Fibroblast of lung (primary cell): Measurements from ENCODE around the gene KCNJ11. TPM values are rescaled to one million over a fixed set of nuclear protein-coding genes. Genes with fewer than 3 reads are reported as not detected.

Experiments used
- DNase-seq, 2 donors: peaks; one replicate each; pipeline versions ENCODE4 v3.0.0 to v3.0.0-alpha.2; 2010; ENCODE audit warnings: low read depth in 2 of 2
- H2AFZ ChIP-seq: 2 replicates; pipeline ENCODE4 v1.5.1; 2012; ENCODE audit warnings: low read length, control low read depth, inconsistent platforms
- H3K27ac ChIP-seq: 2 replicates; pipeline ENCODE4 v1.5.1; 2011; ENCODE audit warnings: low read length, control low read depth; ENCODE audit not compliant: insufficient read depth
- H3K27me3 ChIP-seq: 2 replicates; pipeline ENCODE4 v1.5.1; 2011; ENCODE audit warnings: mild to moderate bottlenecking, low read length; ENCODE audit not compliant: control insufficient read depth, insufficient read depth
- H3K36me3 ChIP-seq: 2 replicates; pipeline ENCODE4 v1.5.1; 2011; ENCODE audit warnings: low read length; ENCODE audit not compliant: control insufficient read depth, insufficient read depth
- H3K4me1 ChIP-seq: 2 replicates; pipeline ENCODE4 v1.5.1; 2011; ENCODE audit warnings: low read length; ENCODE audit not compliant: control insufficient read depth, insufficient read depth; ENCODE audit errors: extremely low read depth
- H3K4me2 ChIP-seq: 2 replicates; pipeline ENCODE4 v1.5.1; 2011; ENCODE audit warnings: low read length, control low read depth; ENCODE audit not compliant: insufficient read depth; ENCODE audit errors: extremely low read depth
- H3K4me3 ChIP-seq, 4 experiments: fragments of 200-600 bp in 1 of 4; sonication (generic) in 1 of 4; replicated peaks in 1 of 4; 2 replicates each; pipeline ENCODE4 v1.5.1; 2011 to 2016; ENCODE audit warnings: low read length in 4 of 4, low read depth in 3 of 4, mild to moderate bottlenecking in 3 of 4, control low read depth in 2 of 4, inconsistent platforms in 1 of 4, mixed read lengths in 1 of 4; ENCODE audit not compliant: insufficient read depth in 1 of 4; ENCODE audit errors: control extremely low read depth in 1 of 4
- H3K79me2 ChIP-seq: 2 replicates; pipeline ENCODE4 v1.5.1; 2012; ENCODE audit warnings: mild to moderate bottlenecking, low read length, inconsistent platforms; ENCODE audit not compliant: control insufficient read depth, insufficient read depth
- H3K9ac ChIP-seq: 2 replicates; pipeline ENCODE4 v1.5.1; 2011; ENCODE audit warnings: mild to moderate bottlenecking, low read length, control low read depth; ENCODE audit not compliant: insufficient read depth
- H3K9me3 ChIP-seq: 2 replicates; pipeline ENCODE4 v1.5.1; 2012; ENCODE audit warnings: low read depth, low read length; ENCODE audit not compliant: control insufficient read depth, insufficient read depth
- H4K20me1 ChIP-seq: 2 replicates; pipeline ENCODE4 v1.5.1; 2011; ENCODE audit warnings: low read length; ENCODE audit not compliant: control insufficient read depth, insufficient read depth; ENCODE audit errors: extremely low read depth
- EZH2 ChIP-seq: IDR thresholded peaks from 2 replicates; pipeline ENCODE4 v1.5.1; 2012; ENCODE audit warnings: low read length, control low read depth, mild to moderate bottlenecking; ENCODE audit errors: missing control alignments
- polyA plus RNA-seq, 2 donors: library from polyadenylated mRNA; depleted of rRNA in 1 of 2; stranded (reverse) in 1 of 2; unstranded in 1 of 2; fragments of >200 nt; gene quantifications; 2 replicates each; pipeline ENCODE4 v1.2.1, GENCODE V29; 2011 to 2012; ENCODE audit warnings: missing spikeins in 1 of 2
- total RNA-seq: library from RNA; depleted of rRNA; stranded (reverse); fragments of >200 nt; gene quantifications from 2 replicates; pipeline ENCODE4 v1.2.1, GENCODE V29; 2014
- TF ChIP-seq, protein P1 (sequence below), 2 donors: IDR thresholded peaks in 1 of 2; conservative IDR thresholded peaks in 1 of 2; 1 replicate in 1 of 2; 2 replicates in 1 of 2; pipeline ENCODE4 v1.5.1; 2011 to 2012; ENCODE audit warnings: low read length in 2 of 2, control low read depth in 1 of 2, inconsistent platforms in 1 of 2, low read depth in 1 of 2, mild to moderate bottlenecking in 1 of 2

Gene KCNJ11
- total and polyA plus RNA-seq, 2 donors (not counting 1 experiment from before 2014, with no cell fraction given), result not detected

DNA sequence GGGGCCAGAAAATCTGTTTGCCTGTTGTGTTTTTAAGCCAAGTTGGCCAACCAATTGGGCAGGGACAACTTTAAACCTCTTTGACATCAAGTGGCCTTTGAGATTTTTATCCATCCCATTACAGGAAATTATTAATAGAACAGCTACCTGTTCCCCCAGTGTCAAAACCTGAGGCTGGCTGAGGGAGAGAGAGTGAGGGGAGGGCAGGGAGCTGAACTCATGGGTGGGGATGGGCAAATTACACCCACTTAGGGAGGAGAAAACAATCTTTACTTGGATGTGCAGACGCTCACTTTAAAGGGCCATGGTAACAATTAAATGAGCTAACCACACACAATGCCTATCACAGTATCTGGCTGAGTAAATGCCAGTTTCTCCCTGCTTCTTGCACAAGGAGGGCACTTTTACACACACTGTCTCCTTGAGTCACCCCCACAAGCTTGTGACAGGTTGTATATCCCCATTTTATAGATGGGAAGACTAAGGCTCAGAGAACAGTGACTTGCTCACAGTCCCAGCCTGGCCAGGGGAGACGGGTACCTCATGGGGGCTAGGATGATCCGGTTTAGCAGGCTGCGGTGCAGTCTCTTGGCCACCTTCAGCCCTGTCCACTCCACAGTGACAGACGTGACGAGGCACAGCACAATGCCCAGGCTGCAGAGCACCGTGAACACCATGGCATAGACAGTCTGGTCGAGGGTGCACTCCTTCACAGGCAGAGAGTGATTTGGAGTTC is 17.8 kb upstream of the KCNJ11 start:
- Histone ChIP-seq H2AFZ (no peak overlapping the region), H3K27ac (no peak overlapping the region), H3K4me2 (no peak overlapping the region), H3K4me3 (no peak overlapping the region), H3K4me1 (no peaks in the 10 kb centered on the region), H4K20me1 (no peaks in the 10 kb centered on the region), H3K9me3 (no peaks in the 10 kb centered on the region), H3K36me3 (no peaks in the 10 kb centered on the region), H3K79me2 (no peaks in the 10 kb centered on the region), H3K9ac (no peak overlapping the region), H3K27me3 (no peaks in the 10 kb centered on the region)
- DNase-seq, result no peak
- TF ChIP-seq, protein P1, sequence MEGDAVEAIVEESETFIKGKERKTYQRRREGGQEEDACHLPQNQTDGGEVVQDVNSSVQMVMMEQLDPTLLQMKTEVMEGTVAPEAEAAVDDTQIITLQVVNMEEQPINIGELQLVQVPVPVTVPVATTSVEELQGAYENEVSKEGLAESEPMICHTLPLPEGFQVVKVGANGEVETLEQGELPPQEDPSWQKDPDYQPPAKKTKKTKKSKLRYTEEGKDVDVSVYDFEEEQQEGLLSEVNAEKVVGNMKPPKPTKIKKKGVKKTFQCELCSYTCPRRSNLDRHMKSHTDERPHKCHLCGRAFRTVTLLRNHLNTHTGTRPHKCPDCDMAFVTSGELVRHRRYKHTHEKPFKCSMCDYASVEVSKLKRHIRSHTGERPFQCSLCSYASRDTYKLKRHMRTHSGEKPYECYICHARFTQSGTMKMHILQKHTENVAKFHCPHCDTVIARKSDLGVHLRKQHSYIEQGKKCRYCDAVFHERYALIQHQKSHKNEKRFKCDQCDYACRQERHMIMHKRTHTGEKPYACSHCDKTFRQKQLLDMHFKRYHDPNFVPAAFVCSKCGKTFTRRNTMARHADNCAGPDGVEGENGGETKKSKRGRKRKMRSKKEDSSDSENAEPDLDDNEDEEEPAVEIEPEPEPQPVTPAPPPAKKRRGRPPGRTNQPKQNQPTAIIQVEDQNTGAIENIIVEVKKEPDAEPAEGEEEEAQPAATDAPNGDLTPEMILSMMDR (conservative IDR thresholded peaks at IDR 0.05 in 1 of 2, IDR thresholded peaks at IDR 0.05 in 1 of 2; ENCODE audit: low read depth in 1 of 2, low read length in 2 of 2), result no peak
- TF ChIP-seq EZH2, result no peak

DNA sequence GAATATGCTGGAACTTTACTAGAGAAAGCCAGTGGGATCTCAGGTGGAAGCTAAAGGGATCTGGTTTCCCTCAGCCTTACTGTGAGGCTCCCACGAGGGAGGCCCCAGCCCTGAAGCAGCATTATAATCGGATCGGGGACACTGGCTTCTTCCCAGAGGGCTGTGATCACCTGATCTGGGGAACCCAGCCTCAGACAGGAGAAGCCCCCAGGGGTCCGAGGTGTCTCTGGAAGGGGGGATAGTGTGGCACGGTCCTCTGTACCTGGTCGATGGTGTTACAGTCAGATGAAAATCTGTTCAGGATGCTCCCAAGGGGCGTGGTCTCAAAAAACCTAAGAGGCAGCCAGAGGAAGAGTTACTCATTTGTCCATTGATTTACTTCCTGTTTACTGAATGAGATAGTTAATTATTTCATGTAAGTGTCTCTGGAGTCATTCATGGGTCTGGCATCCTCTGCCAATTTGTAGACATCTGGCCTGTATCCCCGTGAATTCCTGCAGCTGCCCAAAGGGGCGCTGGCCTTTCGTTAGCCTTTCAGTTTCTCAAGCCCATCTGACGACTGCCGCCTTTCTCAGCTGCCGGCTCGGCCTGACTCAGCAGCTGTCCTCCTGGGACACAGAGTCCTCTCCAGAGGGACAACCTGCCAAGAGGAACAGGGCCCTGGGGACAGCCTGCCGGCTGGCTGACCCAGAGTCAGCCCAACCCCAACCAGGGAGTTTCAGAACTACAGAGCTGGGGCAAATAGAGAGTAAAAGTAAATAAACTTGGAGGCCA is 17.0 kb upstream of the KCNJ11 start:
- TF ChIP-seq, protein P1 (conservative IDR thresholded peaks at IDR 0.05 in 1 of 2, IDR thresholded peaks at IDR 0.05 in 1 of 2; ENCODE audit: low read depth in 1 of 2, low read length in 2 of 2), result peak in 1 of 2 donors; percentile 8
- no peak for TF ChIP-seq EZH2
- Histone ChIP-seq H3K27ac (no peak overlapping the region), H3K9ac (no peak overlapping the region), H3K27me3 (no peaks in the 10 kb centered on the region), H3K4me2 (no peak overlapping the region), H3K36me3 (no peaks in the 10 kb centered on the region), H3K4me1 (no peaks in the 10 kb centered on the region), H3K9me3 (no peaks in the 10 kb centered on the region), H3K4me3 (no peak overlapping the region), H2AFZ (no peak overlapping the region), H4K20me1 (no peaks in the 10 kb centered on the region), H3K79me2 (no peaks in the 10 kb centered on the region)
- DNase-seq, result peak; percentile 24 to 32

GRCh38 chr11:17403980-17404759 is 15.7 kb upstream of the KCNJ11 start:
- peak in 1 of 2 donors; percentile 45 for DNase-seq
- H3K9me3 ChIP-seq, result no peaks in the 10 kb centered on the region
- no peak overlapping the region for H3K27ac ChIP-seq
- no peaks in the 10 kb centered on the region for H3K4me1 ChIP-seq
- no peaks in the 10 kb centered on the region for H3K79me2 ChIP-seq
- no peak overlapping the region for H3K9ac ChIP-seq
- no peak overlapping the region for H3K4me3 ChIP-seq
- H4K20me1 ChIP-seq, result no peaks in the 10 kb centered on the region
- no peaks in the 10 kb centered on the region for H3K36me3 ChIP-seq
- no peak overlapping the region for H2AFZ ChIP-seq
- no peak overlapping the region for H3K4me2 ChIP-seq
- no peak for TF ChIP-seq EZH2
- TF ChIP-seq, protein P1 (conservative IDR thresholded peaks at IDR 0.05 in 1 of 2, IDR thresholded peaks at IDR 0.05 in 1 of 2; ENCODE audit: low read depth in 1 of 2, low read length in 2 of 2), result no peak
- H3K27me3 ChIP-seq, result no peaks in the 10 kb centered on the region
